ENCODE measurements around the gene ZSCAN5B.
A peak's percentile ranks its signal among the peaks of the same experiment; 100 is the strongest.
"Not testable (repeated sequence)": the region's sequence is repeated elsewhere in the genome, so short reads cannot be mapped to it uniquely, and the experiment has no call there.

ZSCAN5B gene

GRCh38 chr19:56197646-56198045 lies at the start of gene ZSCAN5B:
ZSCAN5B (minus strand) TSS chr19:56197783; CDS start chr19:56193052, 4,731 bp downstream.
- not testable (repeated sequence) for ATAC-seq, DNase-seq

GRCh38 chr19:56245764-56246163 lies 48.2 kb upstream of the ZSCAN5B start:
- DNase-seq, ATAC-seq: not testable (repeated sequence)

DNA sequence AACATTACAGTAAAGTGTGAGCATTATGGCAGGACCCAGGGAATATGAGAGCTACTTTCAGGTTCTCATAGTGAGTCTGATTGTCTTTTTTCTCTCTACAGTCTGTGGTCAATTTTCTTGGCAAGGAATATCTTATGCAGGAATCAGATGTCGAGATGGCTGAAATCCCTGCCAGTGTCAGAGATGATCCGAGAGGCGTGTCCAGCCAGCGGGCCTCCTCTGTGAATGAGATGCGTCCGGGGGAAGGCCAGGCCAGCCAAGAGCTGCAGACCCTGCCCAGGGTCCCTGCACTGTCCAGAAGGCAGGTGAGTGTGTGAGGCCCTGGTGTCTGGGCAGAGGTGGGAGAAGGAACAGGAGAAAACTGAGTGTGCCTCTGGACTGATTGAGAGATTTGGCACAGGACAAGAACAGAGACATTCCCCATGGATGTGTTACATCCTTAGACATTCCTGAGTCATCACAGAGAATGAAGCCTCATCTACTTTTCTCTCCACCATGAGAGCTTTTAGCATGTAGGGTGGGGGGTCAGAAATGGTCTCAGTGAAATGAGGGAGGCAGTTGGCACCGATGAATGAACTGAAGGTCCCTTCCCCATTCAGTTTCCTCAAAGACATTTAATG lies 47.6 kb upstream of the ZSCAN5B start:
- ATAC-seq, result no peak
- no peak for DNase-seq

DNA sequence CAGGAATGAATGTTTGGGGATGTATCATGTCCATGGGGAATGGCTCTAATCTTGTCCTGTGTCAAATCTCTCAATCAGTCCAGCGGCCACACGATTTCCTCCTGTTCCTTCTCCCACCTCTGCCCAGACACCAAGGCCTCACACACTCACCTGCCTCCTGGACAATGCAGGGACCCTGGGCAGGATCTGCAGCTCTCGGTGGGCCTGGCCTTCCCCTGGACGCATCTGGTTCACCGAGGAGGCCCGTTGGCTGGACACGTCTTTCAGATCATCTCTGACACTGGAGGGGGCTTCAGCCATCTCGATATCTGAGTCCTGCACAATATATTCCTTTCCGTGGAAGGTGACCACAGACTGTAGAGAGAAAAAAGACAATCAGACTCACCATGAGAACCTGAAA lies 25.9 kb upstream of the ZSCAN5B start:
- DNase-seq (no peak), ATAC-seq (no peak)

- ATAC-seq, result no peak
- DNase-seq, result no peak
These were observed 25.3 kb upstream of the ZSCAN5B start for GRCh38 chr19:56222901-56223300.

DNA sequence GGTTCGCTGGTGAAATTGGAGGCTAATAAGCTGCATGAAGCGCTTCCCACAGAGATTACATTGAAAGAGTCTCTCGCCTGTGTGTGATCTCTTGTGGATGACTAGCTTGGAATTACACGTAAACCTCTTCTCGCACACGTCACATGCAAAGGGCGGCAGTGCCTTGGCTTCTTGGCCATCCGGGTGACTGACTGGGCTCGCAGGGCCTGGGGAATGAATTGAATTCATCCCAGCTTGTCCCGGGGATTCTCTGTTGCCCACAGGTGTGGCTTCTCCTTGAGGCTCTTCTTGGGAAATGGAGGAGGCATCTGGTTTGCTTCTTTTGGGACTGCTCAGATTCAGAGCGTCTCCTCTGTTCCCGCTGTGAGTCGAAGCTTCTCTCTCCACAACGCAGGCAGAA lies 24.3 kb upstream of the ZSCAN5B start:
- ATAC-seq, result no peak
- no peak for DNase-seq

- ATAC-seq, result not testable (repeated sequence)
These were observed 23.9 kb upstream of the ZSCAN5B start for GRCh38 chr19:56221442-56221841.

GRCh38 chr19:56218961-56219360 lies 21.4 kb upstream of the ZSCAN5B start:
- ATAC-seq, result no peak

More at GRCh38 chr19:56221442-56221841, 23.9 kb upstream of the ZSCAN5B start:
- not testable (repeated sequence) for DNase-seq

DNA sequence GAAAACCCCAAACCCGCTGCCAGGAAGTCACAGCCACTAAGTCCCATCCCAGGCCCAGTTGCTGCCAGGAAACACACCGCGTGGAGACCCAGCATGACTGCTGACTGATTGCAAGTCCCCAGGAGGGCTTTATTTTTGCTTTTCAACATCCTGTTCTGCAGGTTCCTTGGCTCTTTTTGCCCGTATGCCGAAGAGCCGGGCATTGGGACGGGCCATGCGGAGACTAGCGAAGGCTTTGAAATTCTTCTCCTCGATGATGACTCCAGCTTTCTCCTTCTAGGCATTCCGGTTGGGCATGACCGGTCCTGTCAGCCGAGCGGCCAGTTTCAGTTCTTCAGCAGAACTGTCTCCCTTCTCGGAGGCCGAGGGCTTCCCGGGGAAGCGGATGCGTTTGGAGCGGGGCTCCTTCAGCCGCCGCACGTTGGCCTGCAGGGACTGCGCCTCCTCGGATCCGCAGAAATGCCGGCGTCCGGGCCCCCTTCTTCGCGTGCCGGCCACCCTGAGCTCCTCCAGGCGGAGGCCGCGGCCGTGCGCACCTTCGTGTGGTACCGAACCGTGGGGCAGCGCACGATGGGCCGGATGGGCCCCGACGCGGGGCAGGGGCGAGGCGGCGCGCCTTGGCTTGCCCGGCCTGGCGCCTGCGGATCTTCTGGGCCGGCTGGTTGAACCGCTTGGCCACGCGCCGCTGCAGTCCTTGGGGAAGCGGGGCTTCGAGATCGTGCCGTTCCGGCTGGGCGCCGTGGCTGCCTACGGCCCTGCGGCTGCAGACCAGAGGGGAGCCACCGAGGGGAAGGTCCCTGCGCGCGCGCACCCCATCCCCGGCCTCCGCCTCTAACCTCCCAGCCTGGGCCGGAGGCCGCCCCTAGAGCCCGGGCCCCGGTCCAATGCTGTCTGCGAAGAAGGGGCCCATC lies 19.7 kb upstream of the ZSCAN5B start:
- ATAC-seq, result no peak

More at GRCh38 chr19:56218961-56219360, 21.4 kb upstream of the ZSCAN5B start:
- no peak for DNase-seq

GRCh38 chr19:56211718-56212117 lies 14.1 kb upstream of the ZSCAN5B start:
- ATAC-seq (no peak), DNase-seq (no peak)

More for the DNA sequence above, 19.7 kb upstream of the ZSCAN5B start:
- peak; percentile 7 for DNase-seq

DNA sequence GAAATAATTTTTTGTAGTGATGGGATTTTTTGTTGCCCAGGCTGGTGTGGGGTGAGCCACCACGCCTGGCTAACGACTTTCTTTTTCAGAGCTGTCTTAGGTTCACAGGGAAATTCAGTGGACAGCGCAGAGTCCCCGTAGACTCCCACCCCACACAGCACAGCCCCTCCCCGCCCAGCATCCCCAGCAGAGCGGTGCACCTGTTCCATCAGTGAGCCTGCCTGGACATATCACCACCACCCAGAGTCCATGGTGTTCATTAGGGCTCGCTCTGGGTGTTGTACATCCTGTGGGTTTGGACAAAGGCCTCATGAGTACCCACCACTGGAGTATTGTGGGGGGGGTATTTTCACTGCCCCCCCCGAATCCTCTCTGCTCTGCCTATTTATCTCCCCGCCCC lies 12.5 kb upstream of the ZSCAN5B start:
- not testable (repeated sequence) for ATAC-seq, DNase-seq

DNA sequence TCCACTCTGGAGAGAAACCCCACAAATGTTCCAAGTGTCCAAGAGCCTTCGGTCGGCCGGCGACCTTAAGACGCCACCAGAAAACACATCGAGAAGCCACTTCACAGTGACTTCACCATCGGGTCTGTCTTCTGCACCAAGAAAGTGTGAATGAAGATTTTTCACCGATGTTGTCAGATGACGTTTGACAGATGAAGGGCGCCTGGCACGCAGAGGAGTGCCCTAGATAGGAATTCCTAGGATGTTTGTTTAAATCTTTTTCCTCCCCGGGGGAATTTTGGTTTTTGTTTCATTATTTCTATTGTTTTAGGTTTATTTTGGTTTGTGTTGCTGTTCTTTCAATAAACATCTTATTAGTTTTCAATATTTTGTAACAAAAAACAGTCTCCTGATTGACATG lies 11.5 kb upstream of the ZSCAN5B start:
- DNase-seq (no peak), ATAC-seq (no peak)

GRCh38 chr19:56207581-56207980 lies 10.0 kb upstream of the ZSCAN5B start:
- not testable (repeated sequence) for DNase-seq, ATAC-seq

- no peak for DNase-seq
- no peak for ATAC-seq
These were observed 4.4 kb upstream of the ZSCAN5B start, which contains the start of gene ZSCAN5C for GRCh38 chr19:56201973-56202372. ZSCAN5C (plus strand) TSS chr19:56202273; CDS start chr19:56205914, 3,641 bp downstream.

GRCh38 chr19:56199687-56200086 lies 2.1 kb upstream of the ZSCAN5B start:
- no peak for ATAC-seq
- no peak for DNase-seq

DNA sequence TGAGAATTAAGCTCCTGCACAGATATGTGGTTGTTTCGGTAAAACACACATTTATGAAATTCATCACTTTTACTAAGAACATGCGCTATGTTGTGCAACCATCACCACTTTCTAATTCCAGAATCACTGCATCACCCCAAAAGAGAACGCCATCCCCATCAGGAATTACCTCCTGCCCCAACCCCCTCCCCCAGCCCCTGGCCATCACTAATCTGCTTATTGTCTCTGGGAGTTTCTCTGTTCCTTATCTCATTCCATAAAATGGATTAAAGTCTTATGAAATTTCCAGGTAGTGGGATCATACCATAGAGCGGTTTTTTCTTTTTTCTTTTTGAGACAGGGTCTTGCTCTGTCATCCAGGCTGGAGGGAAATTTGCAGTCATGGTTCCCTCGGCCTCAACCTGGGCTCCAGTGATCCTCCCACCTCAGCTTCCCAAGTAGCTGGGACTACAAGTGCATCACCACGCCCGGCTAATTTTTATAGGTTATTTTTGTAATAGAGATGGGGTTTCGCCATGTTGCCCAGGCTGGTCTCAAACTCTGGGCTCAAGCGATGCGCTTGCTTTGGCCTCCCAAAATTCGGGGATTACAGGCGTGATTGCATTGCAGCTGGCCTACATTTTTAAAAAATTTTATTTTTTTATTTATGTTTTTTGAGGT lies 3.5 kb downstream of the ZSCAN5B start:
- DNase-seq (no peak), ATAC-seq (no peak)

DNA sequence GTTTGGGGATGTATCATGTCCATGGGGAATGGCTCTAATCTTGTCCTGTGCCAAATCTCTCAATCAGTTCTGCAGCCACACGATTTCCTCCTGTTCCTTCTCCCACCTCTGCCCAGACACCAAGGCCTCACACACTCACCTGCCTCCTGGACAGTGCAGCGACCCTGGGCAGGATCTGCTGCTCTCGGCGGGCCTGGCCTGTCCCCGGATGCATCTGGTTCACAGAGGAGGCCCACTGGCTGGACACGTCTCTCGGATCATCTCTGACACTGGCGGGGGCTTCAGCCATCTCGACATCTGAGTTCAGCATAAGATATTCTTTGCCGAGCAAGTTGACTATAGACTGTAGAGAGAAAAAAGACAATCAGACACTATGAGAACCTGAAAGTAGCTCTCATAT lies 5.9 kb downstream of the ZSCAN5B start:
- no peak for ATAC-seq
- no peak for DNase-seq

DNA sequence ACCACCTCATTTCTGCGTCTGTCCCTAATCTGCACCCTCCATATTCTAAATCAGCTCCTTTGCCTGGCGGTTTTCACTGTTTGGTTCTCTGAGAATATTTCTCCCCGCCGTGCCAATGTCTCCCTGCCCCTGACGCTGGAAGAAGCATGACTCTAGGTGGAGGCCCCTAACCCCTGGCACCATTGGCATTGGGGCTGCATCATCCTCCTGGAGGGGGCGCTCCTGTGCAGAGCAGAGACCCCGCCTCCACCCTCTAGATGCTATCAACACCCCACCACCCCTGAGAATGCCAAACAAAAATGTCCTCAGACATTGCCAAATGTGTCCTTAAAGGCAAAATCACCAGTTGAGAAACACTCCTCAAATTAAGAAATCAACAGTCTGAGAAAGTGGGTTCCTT lies 6.5 kb downstream of the ZSCAN5B start:
- DNase-seq, result no peak
- no peak for ATAC-seq

GRCh38 chr19:56189785-56190184 lies 7.8 kb downstream of the ZSCAN5B start:
- no peak for DNase-seq
- no peak for ATAC-seq

DNA sequence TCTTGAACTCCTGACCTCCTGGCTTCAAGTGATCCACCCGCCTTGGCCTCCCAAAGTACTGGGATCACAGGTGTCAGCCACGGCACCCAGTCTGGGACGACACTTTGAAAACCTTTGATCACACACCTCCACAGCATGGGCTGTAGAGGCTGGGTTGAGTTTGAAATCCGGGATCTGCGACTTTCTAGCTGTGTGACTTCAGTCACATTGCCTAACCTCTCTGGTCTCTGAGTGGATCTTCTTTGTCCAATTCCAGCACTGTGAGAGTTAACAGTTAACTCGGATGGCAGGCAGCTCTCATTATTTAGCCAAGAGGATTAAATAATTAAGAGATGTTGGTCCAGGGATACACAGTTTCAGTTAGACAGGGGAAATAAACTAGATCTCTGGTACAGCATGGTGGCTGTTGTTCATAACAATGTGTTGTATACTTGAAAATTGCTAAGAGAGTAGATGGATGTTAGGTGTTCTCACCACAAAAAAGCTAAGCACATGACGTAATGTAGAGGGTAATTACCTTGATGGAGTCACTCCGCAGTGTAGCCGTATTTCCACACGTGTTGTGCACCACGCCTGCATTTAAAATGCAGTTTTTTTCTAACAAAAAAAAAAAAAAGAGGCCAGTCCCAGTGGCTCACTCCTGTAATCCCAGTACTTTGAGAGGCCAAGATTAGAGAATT lies 19.9 kb downstream of the ZSCAN5B start:
- ATAC-seq (no peak), DNase-seq (no peak)

GRCh38 chr19:56176881-56177280 lies 20.7 kb downstream of the ZSCAN5B start:
- DNase-seq, result no peak
- ATAC-seq, result no peak

- ATAC-seq, DNase-seq: not testable (repeated sequence)
These were observed 21.3 kb downstream of the ZSCAN5B start for GRCh38 chr19:56176310-56176709.
